Jurkat, Clone E6-1 (cell line): ENCODE data around the gene SLC7A5.

Experiments used
- DNase-seq: peaks from one replicate; pipeline ENCODE4 v3.0.0-alpha.2; 2011; ENCODE audit warnings: low read depth, low spot score
- H3K4me3 ChIP-seq: 2 replicates; pipeline ENCODE4 v1.5.1; 2011; ENCODE audit warnings: mild to moderate bottlenecking, low read length, control low read depth, moderate library complexity

The SLC7A5 gene

DNA sequence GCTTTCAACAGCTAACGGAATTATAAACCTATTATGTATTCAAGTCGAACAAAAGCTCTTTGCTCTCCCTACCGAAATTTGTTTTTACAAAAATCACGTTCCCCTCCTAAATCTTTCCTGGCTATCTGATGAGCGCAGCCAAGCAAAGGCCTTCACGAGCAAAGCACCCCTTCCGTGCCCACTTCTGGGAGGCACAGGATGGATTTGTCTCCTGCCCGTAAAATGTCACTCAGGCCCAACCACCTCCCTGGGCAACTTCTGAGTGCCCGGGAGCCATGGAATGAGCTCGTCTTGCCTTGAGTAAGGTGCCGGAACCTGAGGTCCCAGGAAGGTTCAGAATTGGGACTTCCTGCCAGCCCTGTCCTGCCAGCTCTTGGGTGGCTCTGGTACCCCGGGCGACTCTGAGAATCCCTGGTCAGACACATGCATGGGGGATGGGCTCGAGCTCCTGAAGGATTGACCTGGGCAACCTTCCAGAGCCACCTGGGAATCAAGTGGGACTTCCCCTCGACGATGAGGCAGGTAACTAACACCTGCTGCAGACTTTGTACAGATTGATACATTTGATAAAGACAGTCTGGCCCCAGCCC is 19.8 kb downstream of the SLC7A5 start:
- DNase-seq = no peak
- no peak overlapping the region for H3K4me3 ChIP-seq

DNA sequence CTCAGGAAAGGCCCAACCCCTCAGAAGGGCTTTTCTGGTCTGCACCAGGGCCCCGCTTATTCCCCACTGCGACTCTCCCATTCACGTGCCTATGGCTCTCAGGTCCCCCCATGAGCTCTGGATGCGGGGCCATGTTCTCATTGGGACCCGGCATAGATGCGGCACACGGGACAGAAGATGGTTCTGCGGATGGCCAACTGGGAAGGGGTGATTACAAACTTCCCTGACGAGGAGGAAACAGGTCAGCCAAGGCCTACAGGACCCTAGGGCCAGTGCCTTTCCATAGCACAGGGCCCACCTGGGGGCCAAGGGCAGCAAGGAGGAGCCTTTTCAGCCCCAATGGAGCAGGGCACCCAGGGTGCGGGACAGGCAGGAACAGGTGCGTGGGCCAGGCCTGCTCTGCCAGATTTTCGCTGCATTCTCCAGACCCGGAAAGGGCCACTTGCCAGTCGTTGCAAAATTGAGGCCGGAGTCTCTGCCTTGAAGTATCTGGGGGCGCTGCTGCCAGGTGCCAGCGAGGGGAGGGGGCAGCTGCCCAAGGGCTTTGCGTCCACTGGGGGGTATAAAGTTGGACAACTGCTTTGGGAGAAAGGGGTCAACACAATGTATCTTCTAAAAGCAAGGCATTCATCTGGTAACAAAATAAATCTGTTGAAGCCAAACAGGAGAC is 20.5 kb downstream of the SLC7A5 start:
- DNase-seq = no peak
- no peak overlapping the region for H3K4me3 ChIP-seq

DNA sequence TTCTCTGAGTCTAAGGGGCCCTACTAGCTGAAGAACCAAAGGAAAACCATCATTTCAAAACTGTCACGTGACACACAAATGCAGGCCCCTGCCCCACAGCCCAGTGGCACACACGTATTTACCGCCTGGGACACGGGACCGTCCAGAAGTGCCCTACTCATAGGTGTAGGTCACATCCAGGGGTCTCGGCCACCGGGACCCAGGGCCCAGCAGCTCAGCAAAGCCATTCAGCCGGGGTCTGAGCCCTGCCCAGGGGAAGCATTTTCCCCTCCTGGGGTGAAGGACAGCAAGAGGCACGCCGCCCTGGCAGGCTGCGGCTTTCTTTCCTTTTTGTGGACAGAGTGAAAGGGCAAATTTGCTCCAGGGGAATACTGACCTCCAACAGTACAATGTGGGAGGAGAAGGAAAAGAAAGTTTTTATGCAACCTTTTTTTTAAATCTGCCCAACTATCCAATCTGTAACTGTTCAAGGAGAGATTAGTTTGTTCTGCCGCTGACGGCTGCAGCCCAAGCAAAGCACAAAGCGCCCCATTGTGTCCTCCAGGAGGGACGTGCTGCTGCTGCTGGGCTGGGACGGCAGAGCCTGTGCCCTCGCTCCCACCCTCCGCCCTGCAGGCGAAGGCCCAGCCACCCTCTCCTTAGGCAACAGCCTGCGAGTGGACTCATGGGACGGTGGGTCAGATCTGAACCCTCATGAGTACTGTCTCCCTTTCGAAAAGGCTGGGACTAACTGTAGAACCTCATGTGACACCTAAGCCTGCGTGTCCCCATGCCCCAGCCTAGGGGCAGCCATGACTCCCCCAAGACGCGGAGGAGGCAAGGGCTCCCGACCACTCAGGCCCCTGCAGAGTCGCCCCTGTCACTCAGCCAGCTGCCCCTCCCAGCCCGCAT is 21.3 kb downstream of the SLC7A5 start:
- DNase-seq = no peak
- no peak overlapping the region for H3K4me3 ChIP-seq

GRCh38 chr16:87847467-87847784 is 21.9 kb downstream of the SLC7A5 start:
- no peak overlapping the region for H3K4me3 ChIP-seq
- DNase-seq = no peak

GRCh38 chr16:87846705-87847466 is 22.4 kb downstream of the SLC7A5 start:
- no peak overlapping the region for H3K4me3 ChIP-seq
- DNase-seq = no peak

DNA sequence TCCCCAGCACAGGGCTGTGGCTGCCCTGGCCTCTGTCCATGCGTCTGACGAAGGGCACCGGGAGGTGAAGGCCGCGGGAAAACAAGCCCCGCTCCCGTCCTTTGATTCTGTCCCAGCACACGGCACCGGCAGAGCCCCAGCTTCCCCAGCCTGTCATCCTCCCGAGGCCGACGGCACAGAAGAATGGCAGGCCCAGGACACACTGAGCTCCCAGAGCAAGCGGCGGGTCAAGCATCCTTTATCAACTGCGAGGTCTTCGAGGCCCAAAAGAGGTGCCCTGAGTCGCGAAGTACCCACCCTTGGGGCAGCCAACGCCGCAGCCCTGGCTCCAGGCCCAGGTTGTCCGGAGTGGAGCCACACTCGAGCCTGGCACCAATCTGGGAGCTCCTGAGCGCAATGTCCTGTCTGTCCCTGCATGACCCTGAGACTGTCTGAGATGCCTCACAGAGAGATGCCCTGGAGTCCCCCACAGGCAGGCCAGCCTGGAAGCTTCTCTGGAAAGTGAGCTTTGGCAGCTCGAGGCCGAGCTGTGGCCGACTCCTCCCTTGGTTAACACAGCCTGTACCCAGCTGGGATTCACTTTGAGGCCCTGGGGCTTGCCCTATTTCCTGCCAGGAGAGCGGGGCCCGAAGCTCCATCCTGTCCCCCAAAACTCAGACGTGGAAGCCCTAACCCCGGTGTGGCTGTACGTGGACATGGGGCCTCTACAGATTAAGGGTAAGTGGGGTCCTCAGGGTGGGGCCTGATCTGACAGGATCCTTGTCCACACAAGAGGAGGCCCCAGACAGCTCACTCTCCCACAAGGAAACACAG is 23.3 kb downstream of the SLC7A5 start:
- H3K4me3 ChIP-seq = no peak overlapping the region
- no peak for DNase-seq

DNA sequence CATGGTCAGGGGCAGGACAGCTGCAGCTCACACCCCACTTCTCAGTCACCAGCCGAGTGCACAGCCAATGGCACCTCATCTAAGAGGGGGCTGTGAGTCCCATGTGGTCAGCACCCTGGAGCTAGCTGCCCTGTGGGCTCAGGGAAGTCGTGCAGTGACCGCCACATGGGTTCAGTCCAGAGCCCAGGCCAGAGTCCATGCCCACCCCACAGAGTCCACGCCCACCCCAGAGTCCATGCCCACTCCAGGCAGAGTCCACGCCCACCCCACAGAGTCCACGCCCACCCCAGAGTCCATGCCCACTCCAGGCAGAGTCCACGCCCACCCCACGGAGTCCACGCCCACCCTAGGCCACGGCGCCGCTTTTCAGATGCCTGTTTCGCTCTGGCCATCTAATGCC is 24.1 kb downstream of the SLC7A5 start:
- no peak for DNase-seq
- H3K4me3 ChIP-seq = no peak overlapping the region

- no peak for DNase-seq
- H3K4me3 ChIP-seq = no peak overlapping the region
Observed at GRCh38 chr16:87844809-87845208, 24.5 kb downstream of the SLC7A5 start.

DNA sequence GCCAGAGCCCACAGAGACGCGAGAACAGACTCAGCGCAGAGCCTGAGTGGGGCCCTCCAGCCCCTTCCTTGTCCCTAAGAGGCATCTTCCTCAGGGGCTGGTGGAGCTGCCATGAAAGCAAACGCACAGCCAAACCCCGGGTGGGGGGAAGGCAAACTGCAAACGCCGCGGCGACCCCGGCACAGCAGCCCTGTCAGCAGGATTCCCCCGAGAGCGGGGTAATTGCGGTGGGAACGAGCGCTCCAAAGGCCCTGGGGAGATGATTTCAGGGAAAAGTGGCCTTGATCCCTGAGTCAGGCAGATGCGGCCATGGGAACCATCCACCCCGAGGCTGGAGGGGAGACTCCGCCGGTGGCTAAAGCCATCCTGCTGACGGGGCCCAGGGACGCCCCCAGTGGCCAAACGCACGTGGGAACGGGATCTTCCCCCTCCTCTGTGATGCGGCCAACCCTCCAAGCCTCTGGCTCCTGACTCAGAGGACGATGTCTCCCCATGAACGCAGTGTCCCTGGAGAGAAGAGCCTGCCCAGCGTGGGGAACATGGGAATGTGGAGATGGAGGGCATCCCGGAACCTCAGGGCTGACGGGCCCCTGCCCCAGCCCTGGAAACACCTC is 25.1 kb downstream of the SLC7A5 start:
- H3K4me3 ChIP-seq = no peak overlapping the region
- no peak for DNase-seq

GRCh38 chr16:87843678-87844105 is 25.6 kb downstream of the SLC7A5 start:
- H3K4me3 ChIP-seq = no peak overlapping the region
- no peak for DNase-seq

DNA sequence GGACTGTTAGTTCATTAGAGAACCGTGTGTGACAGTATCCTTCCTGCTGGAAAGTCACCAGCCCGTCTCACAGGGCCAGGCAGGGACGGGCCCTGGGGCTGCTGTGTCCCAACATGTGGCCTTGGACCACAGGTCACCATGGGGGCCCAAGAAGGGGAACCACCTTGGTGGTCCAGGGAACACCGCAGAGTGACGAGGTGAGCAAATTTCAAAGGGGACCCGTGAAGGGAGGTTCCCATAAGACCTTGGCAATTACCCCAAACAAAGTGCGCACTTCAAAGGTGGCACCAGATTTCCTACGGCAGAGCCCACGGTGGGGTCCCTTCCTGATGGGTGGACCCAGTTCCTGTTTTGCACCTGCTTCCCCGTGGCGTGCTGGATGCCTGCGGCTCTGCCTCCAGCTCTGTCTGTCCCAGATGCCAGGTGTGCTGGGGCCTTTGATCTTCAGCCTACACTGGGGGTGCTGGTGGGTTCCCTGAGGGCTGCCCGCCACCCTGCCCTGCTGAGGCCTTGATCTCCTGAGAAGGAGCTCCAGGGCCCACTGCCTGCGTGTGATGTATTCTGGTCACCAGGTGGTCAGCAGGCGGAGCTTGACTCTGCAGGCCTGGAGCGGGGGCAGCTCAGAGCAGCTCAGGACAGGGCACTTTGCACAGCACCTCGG is 27.0 kb downstream of the SLC7A5 start:
- peak; percentile 91 for DNase-seq
- H3K4me3 ChIP-seq = no peak overlapping the region

- no peak overlapping the region for H3K4me3 ChIP-seq
- DNase-seq = no peak
Observed at GRCh38 chr16:87841340-87842208, 27.7 kb downstream of the SLC7A5 start.

DNA sequence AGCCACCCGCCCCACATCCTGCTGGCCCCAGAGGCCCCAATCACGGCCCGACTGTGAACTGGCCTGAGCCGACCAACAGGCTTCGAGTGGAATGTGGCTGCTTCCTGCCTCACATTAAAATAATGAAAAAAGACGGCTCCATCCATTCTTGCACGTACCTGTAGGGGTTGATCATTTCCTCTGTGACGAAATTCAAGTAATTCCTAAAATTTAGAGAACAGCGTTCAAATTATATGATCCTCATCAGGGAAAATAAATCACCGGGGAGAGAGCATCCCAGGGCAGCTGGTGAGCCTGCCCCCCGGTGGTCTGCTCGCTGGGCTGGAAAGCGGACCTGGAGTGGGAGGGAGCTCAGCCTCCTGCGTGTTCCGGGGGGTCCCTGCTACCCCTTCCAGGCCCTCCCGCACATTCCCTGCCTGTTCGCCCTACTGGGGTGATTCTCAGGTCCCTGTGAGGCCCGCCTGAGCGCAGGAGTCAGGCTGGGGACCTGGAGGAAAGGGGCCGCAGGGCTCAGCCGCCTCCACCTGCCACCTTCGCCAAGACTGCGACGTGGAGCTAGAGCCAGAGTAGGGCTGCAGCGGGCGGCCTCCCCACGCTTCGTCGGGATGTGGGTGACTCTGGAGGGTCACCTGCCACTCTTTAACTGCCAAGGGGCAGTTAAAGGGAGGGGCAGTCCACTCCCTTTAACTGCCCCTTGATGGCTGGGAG is 28.9 kb downstream of the SLC7A5 start:
- no peak overlapping the region for H3K4me3 ChIP-seq
- no peak for DNase-seq

- no peak for DNase-seq
Observed at GRCh38 chr16:87839542-87840270, 29.6 kb downstream of the SLC7A5 start.

DNA sequence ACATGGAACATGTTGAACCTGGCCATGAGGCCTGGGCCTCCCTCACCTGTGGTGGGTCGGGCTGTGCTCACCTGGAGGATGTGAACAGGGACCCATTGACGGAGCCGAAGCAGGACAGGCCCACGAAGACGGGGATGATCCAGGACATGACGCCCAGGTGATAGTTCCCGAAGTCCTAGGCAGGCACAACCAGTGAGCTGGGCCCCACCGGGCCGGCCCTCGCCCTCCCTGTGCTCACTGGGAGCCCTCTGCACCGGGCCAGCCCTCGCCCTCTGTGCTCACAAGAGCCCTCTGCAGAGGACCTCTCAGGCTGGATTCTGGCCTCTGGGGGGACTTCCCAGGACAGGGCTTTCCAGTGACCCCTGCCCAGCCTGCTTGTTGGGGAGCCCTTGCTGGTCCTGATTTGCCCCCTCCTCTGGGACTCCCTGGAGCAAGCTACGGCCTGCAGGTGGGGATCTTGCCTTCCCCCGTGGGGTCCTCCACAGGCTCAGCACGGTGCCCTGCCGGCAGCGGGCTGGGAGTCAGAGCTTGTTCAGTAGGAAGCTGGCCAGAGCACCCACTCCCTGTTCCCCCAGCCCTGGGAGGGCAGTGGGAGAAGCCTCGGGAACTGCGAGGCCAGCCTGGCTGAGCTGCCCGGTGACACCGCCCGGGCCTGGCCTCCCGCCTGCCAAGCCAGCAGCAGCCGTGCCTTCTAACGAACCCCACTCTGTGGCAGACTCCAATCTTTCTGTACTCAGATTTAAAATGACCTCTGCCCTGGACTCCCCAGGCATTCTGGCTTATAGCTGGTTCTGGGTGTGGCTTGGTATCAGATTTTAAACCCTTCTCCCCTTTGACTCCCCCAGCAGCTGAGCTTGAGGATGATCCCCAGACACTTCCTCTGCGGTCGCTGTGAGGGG is 30.4 kb downstream of the SLC7A5 start:
- no peak for DNase-seq
- no peak overlapping the region for H3K4me3 ChIP-seq

More at GRCh38 chr16:87839542-87840270, 29.6 kb downstream of the SLC7A5 start:
- H3K4me3 ChIP-seq = no peak overlapping the region
